ENCODE measurements around the gene FLT1. TPM values are rescaled to one million over a fixed set of nuclear protein-coding genes. Genes with fewer than 3 reads are reported as not detected.

The FLT1 gene
- total RNA-seq, 6 experiments from 2014 or later = 80.5 to 118 (median 91.0) TPM

DNA sequence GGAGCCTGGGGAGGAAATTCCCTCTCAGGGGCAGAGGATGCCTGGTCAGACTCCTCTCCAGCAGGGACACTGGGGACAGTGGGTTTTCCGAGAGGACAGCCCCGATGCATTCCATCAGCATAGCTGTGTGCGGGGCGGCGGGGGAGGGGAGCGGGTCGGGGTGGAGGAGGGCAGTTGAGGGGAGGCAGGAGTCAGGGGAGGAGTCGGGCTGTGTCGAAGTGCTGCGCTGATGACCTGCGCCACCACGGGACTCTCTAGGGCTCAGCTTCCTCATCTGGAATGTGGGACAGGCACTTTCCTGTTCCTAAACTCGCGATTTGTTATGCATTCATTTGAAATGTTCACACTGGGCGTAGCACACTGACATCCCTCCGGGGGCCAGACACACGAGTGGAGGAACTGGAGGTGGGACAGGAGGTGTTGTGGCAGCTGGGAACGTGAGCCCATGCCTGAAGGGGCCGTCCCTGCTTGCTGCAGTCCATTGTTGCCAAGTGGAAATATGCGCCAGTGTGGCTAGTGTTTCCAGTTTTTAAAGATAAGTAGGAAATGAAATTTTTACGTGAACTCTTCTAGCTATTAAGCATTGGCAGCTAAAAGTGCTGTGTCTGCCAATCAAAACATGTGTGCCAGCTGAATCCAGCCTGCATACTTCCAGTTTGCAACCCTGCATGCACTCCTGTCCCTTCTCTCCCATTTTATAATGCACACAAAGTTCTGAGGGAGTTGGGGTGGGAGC is 43.3 kb downstream of the FLT1 start:
- H3K4me3 Mint-ChIP-seq = no peak overlapping the region
- H3K36me3 Mint-ChIP-seq (ENCODE audit: low read depth) = peaks cover 50% of the 10 kb centered on the region
- H3K27ac Mint-ChIP-seq = peak overlapping the region; percentile 21; the same call in 1 of the 2 replicates
- no peak for DNase-seq
- peaks cover 14% of the 10 kb centered on the region for H3K9me3 Mint-ChIP-seq
- peaks cover 47% of the 10 kb centered on the region for H3K4me1 Mint-ChIP-seq (ENCODE audit: low read depth)
- TF ChIP-seq, protein P1, sequence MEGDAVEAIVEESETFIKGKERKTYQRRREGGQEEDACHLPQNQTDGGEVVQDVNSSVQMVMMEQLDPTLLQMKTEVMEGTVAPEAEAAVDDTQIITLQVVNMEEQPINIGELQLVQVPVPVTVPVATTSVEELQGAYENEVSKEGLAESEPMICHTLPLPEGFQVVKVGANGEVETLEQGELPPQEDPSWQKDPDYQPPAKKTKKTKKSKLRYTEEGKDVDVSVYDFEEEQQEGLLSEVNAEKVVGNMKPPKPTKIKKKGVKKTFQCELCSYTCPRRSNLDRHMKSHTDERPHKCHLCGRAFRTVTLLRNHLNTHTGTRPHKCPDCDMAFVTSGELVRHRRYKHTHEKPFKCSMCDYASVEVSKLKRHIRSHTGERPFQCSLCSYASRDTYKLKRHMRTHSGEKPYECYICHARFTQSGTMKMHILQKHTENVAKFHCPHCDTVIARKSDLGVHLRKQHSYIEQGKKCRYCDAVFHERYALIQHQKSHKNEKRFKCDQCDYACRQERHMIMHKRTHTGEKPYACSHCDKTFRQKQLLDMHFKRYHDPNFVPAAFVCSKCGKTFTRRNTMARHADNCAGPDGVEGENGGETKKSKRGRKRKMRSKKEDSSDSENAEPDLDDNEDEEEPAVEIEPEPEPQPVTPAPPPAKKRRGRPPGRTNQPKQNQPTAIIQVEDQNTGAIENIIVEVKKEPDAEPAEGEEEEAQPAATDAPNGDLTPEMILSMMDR (IDR thresholded peaks at IDR 0.05) = no peak
- peaks cover 3% of the 10 kb centered on the region; the same call in 1 of the 2 replicates for H3K27me3 Mint-ChIP-seq (ENCODE audit: insufficient read depth)

DNA sequence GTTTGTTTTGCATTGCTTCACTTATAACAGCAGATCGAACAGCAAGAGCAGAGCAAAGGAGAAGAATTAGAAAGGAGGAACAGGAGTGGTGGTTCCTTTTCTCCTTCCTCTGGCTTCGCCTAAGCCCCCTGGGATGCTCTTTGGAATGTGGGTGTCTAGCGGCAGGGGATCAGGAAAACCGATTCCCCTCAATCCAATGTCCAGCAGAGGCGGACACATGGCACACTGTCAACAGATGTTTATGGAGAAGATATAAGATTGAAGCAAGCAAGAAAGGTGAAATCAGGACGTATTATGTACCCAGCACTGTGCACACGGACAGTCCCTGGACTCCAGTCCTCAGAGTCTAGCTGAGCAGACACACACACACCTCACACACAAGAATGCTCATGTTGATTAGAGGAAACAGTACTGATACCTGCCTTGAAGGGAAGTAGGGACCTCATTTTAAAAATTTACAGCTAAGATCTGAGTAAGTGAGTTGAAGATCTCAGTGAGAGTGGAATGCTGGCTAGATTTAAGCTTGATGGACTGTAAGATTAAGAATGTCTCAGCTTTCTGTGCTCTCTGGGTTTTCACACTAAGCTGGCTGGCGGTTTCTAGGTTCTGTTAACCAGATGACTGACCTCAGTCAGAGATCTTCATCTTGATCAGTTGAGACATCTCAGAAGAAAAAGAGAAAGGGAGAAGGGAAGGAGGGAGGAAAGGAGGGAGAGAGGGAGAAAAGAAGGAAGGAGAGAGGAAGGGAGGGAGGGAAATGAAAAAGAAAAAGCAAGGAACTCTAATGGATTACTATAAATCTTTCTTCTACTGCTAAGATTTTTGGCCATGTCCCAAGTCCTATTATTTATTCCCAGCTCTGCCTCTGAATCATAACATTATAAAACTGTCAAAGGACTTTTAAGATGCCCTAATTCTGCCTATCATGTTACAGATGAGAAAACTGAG is 44.8 kb downstream of the FLT1 start:
- Mint-ChIP-seq H3K9me3 (peaks cover 14% of the 10 kb centered on the region), H3K27me3 (ENCODE audit: insufficient read depth) (peaks cover 3% of the 10 kb centered on the region; the same call in 1 of the 2 replicates), H3K27ac (peak overlapping the region; percentile 79), H3K36me3 (ENCODE audit: low read depth) (peaks cover 56% of the 10 kb centered on the region), H3K4me1 (ENCODE audit: low read depth) (peaks cover 40% of the 10 kb centered on the region), H3K4me3 (peak overlapping the region; percentile 28)
- peak; percentile 58 for DNase-seq
- TF ChIP-seq, protein P1 (IDR thresholded peaks at IDR 0.05) = no peak

GRCh38 chr13:28448651-28449358 is 46.1 kb downstream of the FLT1 start:
- Mint-ChIP-seq H3K27ac (no peak overlapping the region), H3K4me3 (no peak overlapping the region), H3K36me3 (ENCODE audit: low read depth) (peaks cover 57% of the 10 kb centered on the region), H3K9me3 (peaks cover 14% of the 10 kb centered on the region), H3K4me1 (ENCODE audit: low read depth) (peaks cover 38% of the 10 kb centered on the region), H3K27me3 (ENCODE audit: insufficient read depth) (peaks cover 3% of the 10 kb centered on the region; the same call in 1 of the 2 replicates)
- DNase-seq = no peak
- TF ChIP-seq, protein P1 (IDR thresholded peaks at IDR 0.05) = no peak

DNA sequence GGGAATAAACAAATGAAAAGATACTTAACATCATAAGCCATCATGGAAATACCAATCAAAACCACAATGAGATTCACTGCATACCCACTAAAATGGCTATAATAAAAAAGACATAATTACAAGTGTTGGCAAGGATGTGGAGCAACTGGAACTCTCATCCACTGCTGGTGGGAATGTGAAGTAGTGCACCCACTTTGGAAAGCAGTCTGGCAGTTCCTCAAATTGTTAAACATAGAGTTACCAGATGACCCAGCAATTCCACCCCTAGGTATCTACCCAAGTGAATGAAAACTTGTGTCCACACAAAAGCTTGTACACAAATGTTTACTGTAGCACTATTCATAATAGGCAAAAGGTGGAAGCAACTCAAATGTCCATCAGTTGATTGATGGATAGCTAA is 46.9 kb downstream of the FLT1 start:
- H3K27ac Mint-ChIP-seq = no peak overlapping the region
- H3K27me3 Mint-ChIP-seq (ENCODE audit: insufficient read depth) = peaks cover 3% of the 10 kb centered on the region; the same call in 1 of the 2 replicates
- H3K4me1 Mint-ChIP-seq (ENCODE audit: low read depth) = peaks cover 38% of the 10 kb centered on the region
- H3K9me3 Mint-ChIP-seq = peaks cover 14% of the 10 kb centered on the region
- peaks cover 59% of the 10 kb centered on the region for H3K36me3 Mint-ChIP-seq (ENCODE audit: low read depth)
- no peak for DNase-seq
- H3K4me3 Mint-ChIP-seq = no peak overlapping the region
- TF ChIP-seq, protein P1 (IDR thresholded peaks at IDR 0.05) = no peak

DNA sequence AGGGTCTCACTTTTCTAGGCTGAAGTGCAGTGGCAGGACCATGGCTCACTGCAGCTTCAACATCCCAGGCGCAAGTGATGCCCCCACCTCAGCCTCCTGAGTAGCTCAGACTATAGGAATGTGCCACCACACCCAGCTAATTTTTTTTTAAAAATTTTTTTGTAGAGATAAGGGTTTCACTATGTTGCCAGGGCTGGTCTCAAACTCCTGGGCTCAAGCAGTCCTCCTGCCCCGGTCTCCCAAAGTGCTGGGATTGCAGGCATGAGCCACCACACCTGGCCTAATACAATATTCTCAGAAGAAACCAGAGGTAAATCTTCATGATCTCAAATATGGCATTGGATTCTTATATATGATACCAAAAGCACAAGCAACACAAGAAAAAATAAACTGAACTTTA is 47.7 kb downstream of the FLT1 start:
- H3K27ac Mint-ChIP-seq = no peak overlapping the region
- H3K27me3 Mint-ChIP-seq (ENCODE audit: insufficient read depth) = peaks cover 3% of the 10 kb centered on the region; the same call in 1 of the 2 replicates
- H3K4me1 Mint-ChIP-seq (ENCODE audit: low read depth) = peaks cover 40% of the 10 kb centered on the region
- peaks cover 62% of the 10 kb centered on the region for H3K36me3 Mint-ChIP-seq (ENCODE audit: low read depth)
- H3K9me3 Mint-ChIP-seq = peaks cover 14% of the 10 kb centered on the region
- TF ChIP-seq, protein P1 (IDR thresholded peaks at IDR 0.05) = no peak
- H3K4me3 Mint-ChIP-seq = no peak overlapping the region
- DNase-seq = no peak
